Vagina (tissue), 2 donors: ENCODE data around the gene IGFBP5.

Experiments used
- CTCF ChIP-seq, 3 experiments: fragments of 450-650 bp in 2 of 3; fragments of 200-600 bp in 1 of 3; sonication (generic) in 1 of 3; IDR thresholded peaks; one replicate each; pipeline ENCODE4 v1.5.1; 2017 to 2019; ENCODE audit warnings: antibody characterized with exemption in 3 of 3, mild to moderate bottlenecking in 2 of 3, moderate library complexity in 2 of 3
- POLR2AphosphoS5 ChIP-seq, 2 donors: sonication (generic); formaldehyde crosslinking; IDR thresholded peaks; one replicate each; pipeline ENCODE4 v1.9.0; 2017; ENCODE audit warnings: antibody characterized with exemption in 2 of 2, mild to moderate bottlenecking in 2 of 2, low read depth in 1 of 2; ENCODE audit not compliant: insufficient read depth in 1 of 2

GRCh38 chr2:216693414-216694080 lies 1.8 kb downstream of the IGFBP5 start:
- TF ChIP-seq POLR2AphosphoS5 (IDR thresholded peaks at IDR 0.05; ENCODE audit: insufficient read depth in 1 of 2, low read depth in 1 of 2): no peak
- TF ChIP-seq CTCF (IDR thresholded peaks at IDR 0.05): no peak
